ENCODE results near the gene TATDN2. TPM values are rescaled to one million over a fixed set of nuclear protein-coding genes. Genes with fewer than 3 reads are reported as not detected.

Gene TATDN2
- total RNA-seq, 1 experiment from 2014 or later, result 14.1 TPM

DNA sequence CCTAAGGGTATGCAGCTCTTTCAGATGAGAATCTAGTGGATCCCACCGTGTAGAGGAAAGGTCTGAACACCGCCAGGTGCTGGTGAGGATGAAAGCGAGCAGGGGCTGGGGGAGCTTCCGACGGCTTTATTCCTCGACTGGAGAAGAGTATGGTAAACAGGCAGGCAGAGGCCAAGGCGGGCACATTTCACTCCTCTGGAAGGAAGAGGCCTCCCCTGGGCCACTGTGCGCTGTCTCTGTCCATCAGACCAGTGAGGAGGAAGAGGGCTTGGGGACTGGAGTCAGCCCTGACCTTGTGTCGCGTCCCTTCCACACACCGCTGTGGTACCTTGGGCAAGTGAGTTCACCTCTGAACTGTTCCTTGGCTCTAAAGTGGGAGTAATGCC lies 40.3 kb downstream of the TATDN2 start:
- POLR2A ChIA-PET (ENCODE audit: unreplicated experiment), result no interaction called here
- Histone ChIP-seq H3K79me2 (ENCODE audit: low read length) (no peaks in the 10 kb centered on the region), H2AFZ (ENCODE audit: low read length) (no peak overlapping the region), H3K9me2 (replicated peaks; ENCODE audit: low read length) (no peaks in the 10 kb centered on the region), H3K27ac (ENCODE audit: low read length) (no peak overlapping the region), H3F3A (ENCODE audit: low read length, unreplicated experiment) (no peaks in the 10 kb centered on the region), H3K9me3 (ENCODE audit: low read length) (no peaks in the 10 kb centered on the region), H3K36me3 (ENCODE audit: low read depth, low read length) (peaks cover 12% of the 10 kb centered on the region; the same call in 1 of the 2 replicates), H3K4me3 (ENCODE audit: low read length) (no peak overlapping the region), H3K9ac (ENCODE audit: low read length) (no peak overlapping the region), H3K27me3 (ENCODE audit: low read length) (no peaks in the 10 kb centered on the region), H3K4me1 (ENCODE audit: insufficient read depth, low read length) (peaks cover 12% of the 10 kb centered on the region), H3K4me2 (ENCODE audit: low read length) (no peak overlapping the region), H4K20me1 (ENCODE audit: low read length) (no peaks in the 10 kb centered on the region)
- BruUV-seq (replicated peaks), result no TSS peak
- no peak for ATAC-seq
- TF ChIP-seq CTCF (conservative IDR thresholded peaks at IDR 0.05; ENCODE audit: low read depth, low read length) (no peak), EZH2 (IDR thresholded peaks at IDR 0.05; ENCODE audit: low read length, unreplicated experiment) (no peak), EZH2phosphoT487 (IDR thresholded peaks at IDR 0.05; ENCODE audit: borderline replicate concordance, low read length) (no peak)
- DNase-seq, result no peak
- intact Hi-C loops (cut with micrococcal nuclease), result loop anchor here (10.0 kb wide), 1 partner anchor 444 kb away; the partner anchor contains the start of gene RPUSD3
- CTCF ChIA-PET, result no interaction called here

GRCh38 chr3:10289077-10289476 lies 40.8 kb downstream of the TATDN2 start:
- no peaks in the 10 kb centered on the region for H3K9me3 ChIP-seq (ENCODE audit: low read length)
- H3K4me1 ChIP-seq (ENCODE audit: insufficient read depth, low read length), result peaks cover 12% of the 10 kb centered on the region
- H3K27ac ChIP-seq (ENCODE audit: low read length), result no peak overlapping the region
- no peak overlapping the region for H3K9ac ChIP-seq (ENCODE audit: low read length)
- H3K27me3 ChIP-seq (ENCODE audit: low read length), result no peaks in the 10 kb centered on the region
- no peaks in the 10 kb centered on the region for H3K79me2 ChIP-seq (ENCODE audit: low read length)
- no peak for DNase-seq
- no peak overlapping the region for H3K4me3 ChIP-seq (ENCODE audit: low read length)
- ATAC-seq, result no peak
- no TSS peak for BruUV-seq (replicated peaks)
- H3K36me3 ChIP-seq (ENCODE audit: low read depth, low read length), result peaks cover 10% of the 10 kb centered on the region; the same call in 1 of the 2 replicates
- H3K9me2 ChIP-seq (replicated peaks; ENCODE audit: low read length), result no peaks in the 10 kb centered on the region
- TF ChIP-seq EZH2 (IDR thresholded peaks at IDR 0.05; ENCODE audit: low read length, unreplicated experiment) (no peak), EZH2phosphoT487 (IDR thresholded peaks at IDR 0.05; ENCODE audit: borderline replicate concordance, low read length) (no peak), CTCF (conservative IDR thresholded peaks at IDR 0.05; ENCODE audit: low read depth, low read length) (no peak)
- no peak overlapping the region for H3K4me2 ChIP-seq (ENCODE audit: low read length)
- POLR2A ChIA-PET (ENCODE audit: unreplicated experiment), result no interaction called here
- no peak overlapping the region for H2AFZ ChIP-seq (ENCODE audit: low read length)
- no peaks in the 10 kb centered on the region for H4K20me1 ChIP-seq (ENCODE audit: low read length)
- no peaks in the 10 kb centered on the region for H3F3A ChIP-seq (ENCODE audit: low read length, unreplicated experiment)
- CTCF ChIA-PET, result no interaction called here
- intact Hi-C loops (cut with micrococcal nuclease), result loop anchor here (10.0 kb wide), 1 partner anchor 444 kb away; the partner anchor contains the start of gene RPUSD3

DNA sequence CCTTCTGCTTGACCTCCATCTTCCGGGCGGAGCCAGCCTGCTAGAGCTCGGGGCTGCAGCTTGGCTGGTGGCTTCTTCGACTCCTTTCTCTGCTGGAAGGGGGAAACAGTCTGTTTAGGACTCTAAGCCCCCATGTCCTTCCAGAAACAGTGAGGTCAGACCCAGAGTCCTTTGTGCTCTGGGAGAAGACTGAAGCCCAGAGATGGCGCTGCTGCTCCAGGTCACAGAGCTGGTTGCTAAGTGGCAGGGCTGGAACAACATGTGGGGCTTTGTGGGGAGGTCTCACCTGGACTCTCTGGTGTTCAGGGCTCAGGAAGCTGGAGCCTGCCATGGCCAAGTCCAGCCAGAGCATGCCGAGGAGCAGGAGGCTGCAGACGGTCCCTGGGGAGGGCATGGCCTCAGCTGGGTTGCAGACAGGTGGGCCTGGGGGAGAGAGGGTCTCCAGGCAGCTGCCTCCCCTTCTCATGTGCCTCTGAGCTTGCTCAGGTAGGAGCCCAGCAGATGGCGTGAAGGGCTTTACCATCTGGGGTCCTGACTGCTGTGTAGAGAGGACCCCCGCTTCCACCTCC lies 41.6 kb downstream of the TATDN2 start:
- no peaks in the 10 kb centered on the region for H3F3A ChIP-seq (ENCODE audit: low read length, unreplicated experiment)
- no peaks in the 10 kb centered on the region for H3K9me3 ChIP-seq (ENCODE audit: low read length)
- no peaks in the 10 kb centered on the region for H3K79me2 ChIP-seq (ENCODE audit: low read length)
- CTCF ChIA-PET, result no interaction called here
- H3K4me1 ChIP-seq (ENCODE audit: insufficient read depth, low read length), result peaks cover 12% of the 10 kb centered on the region
- BruUV-seq (replicated peaks), result no TSS peak
- no peak for TF ChIP-seq EZH2 (IDR thresholded peaks at IDR 0.05; ENCODE audit: low read length, unreplicated experiment)
- 0 out of 2 replicates have a peak, but pooled peaks have one; percentile 8 for TF ChIP-seq CTCF (conservative IDR thresholded peaks at IDR 0.05; ENCODE audit: low read depth, low read length)
- intact Hi-C loops (cut with micrococcal nuclease), result loop anchor here (10.0 kb wide), 1 partner anchor 445 kb away; the partner anchor contains the start of gene RPUSD3
- ATAC-seq (no peak), DNase-seq (no peak)
- POLR2A ChIA-PET (ENCODE audit: unreplicated experiment), result no interaction called here
- H3K36me3 ChIP-seq (ENCODE audit: low read depth, low read length), result peaks cover 10% of the 10 kb centered on the region; the same call in 1 of the 2 replicates
- no peak overlapping the region for H3K9ac ChIP-seq (ENCODE audit: low read length)
- H3K9me2 ChIP-seq (replicated peaks; ENCODE audit: low read length), result no peaks in the 10 kb centered on the region
- no peak overlapping the region for H2AFZ ChIP-seq (ENCODE audit: low read length)
- H4K20me1 ChIP-seq (ENCODE audit: low read length), result no peaks in the 10 kb centered on the region
- no peak overlapping the region for H3K4me3 ChIP-seq (ENCODE audit: low read length)
- no peak overlapping the region for H3K27ac ChIP-seq (ENCODE audit: low read length)
- H3K27me3 ChIP-seq (ENCODE audit: low read length), result no peaks in the 10 kb centered on the region
- no peak overlapping the region for H3K4me2 ChIP-seq (ENCODE audit: low read length)

Measured in PC-3 (cell line).